Natural killer cell (primary cell): ENCODE data around the gene CCDC9B. TPM values are rescaled to one million over a fixed set of nuclear protein-coding genes. Genes with fewer than 3 reads are reported as not detected.

Experiments
- ATAC-seq, 3 donors: fragments of 150-1000 bp in 2 of 3; fragments of 200-7000 bp in 1 of 3; cut with Tn5 transposase; 1 replicate in 1 of 3; 2 replicates in 2 of 3; pipeline ENCODE4 v1.10.0; 2021; ENCODE audit warnings: mild to moderate bottlenecking in 2 of 3, moderate library complexity in 2 of 3
- DNase-seq, 2 donors: peaks; one replicate each; pipeline versions ENCODE4 v3.0.0 to v3.0.0-alpha.2; 2013 to 2021; ENCODE audit warnings: mixed read lengths in 1 of 2
- H3K27ac ChIP-seq: one replicate; pipeline ENCODE4 v1.5.1; 2013; ENCODE audit warnings: mild to moderate bottlenecking, low read length
- H3K27me3 ChIP-seq: one replicate; pipeline ENCODE4 v1.6.1; 2013; ENCODE audit warnings: low read length; ENCODE audit not compliant: control insufficient read depth, insufficient read depth
- H3K36me3 ChIP-seq: one replicate; pipeline ENCODE4 v1.6.1; 2013; ENCODE audit warnings: low read length; ENCODE audit not compliant: control insufficient read depth, insufficient read depth
- H3K4me1 ChIP-seq: one replicate; pipeline ENCODE4 v1.6.1; 2013; ENCODE audit warnings: low read length; ENCODE audit not compliant: control insufficient read depth, insufficient read depth
- H3K4me3 ChIP-seq: one replicate; pipeline ENCODE4 v1.5.1; 2013; ENCODE audit warnings: low read length
- H3K9me3 ChIP-seq: one replicate; pipeline ENCODE4 v1.6.1; 2013; ENCODE audit warnings: low read length; ENCODE audit not compliant: control insufficient read depth, insufficient read depth
- H3K27ac Mint-ChIP-seq, 2 donors: one replicate each; pipeline ENCODE4 v1.8.0; 2022; ENCODE audit warnings: mild to moderate bottlenecking in 2 of 2, mixed read lengths in 2 of 2, moderate library complexity in 1 of 2
- H3K27me3 Mint-ChIP-seq, 2 donors: one replicate each; pipeline ENCODE4 v1.8.0; 2022; ENCODE audit warnings: low read depth in 2 of 2, mixed read lengths in 2 of 2
- H3K36me3 Mint-ChIP-seq: one replicate; pipeline ENCODE4 v1.8.0; 2022; ENCODE audit warnings: mixed read lengths
- H3K4me1 Mint-ChIP-seq, 2 donors: one replicate each; pipeline ENCODE4 v1.8.0; 2022; ENCODE audit warnings: mixed read lengths in 2 of 2
- H3K4me3 Mint-ChIP-seq: one replicate; pipeline ENCODE4 v1.8.0; 2022; ENCODE audit warnings: mild to moderate bottlenecking, moderate library complexity, mixed read lengths
- H3K9me3 Mint-ChIP-seq, 2 donors: one replicate each; pipeline ENCODE4 v1.8.0; 2022; ENCODE audit warnings: mixed read lengths in 2 of 2
- CTCF ChIP-seq: fragments of 200-600 bp; IDR thresholded peaks from one replicate; pipeline ENCODE4 v1.8.0; 2022; ENCODE audit warnings: antibody characterized with exemption
- WGBS: methylation state at CpG from one replicate; pipeline ENCODE4 v1.1.7; 2013; ENCODE audit warnings: missing lambda C conversion rate; ENCODE audit not compliant: insufficient coverage; 5-methylcytosine and 5-hydroxymethylcytosine counted together
- intact Hi-C: fragments of 100-400 bp; cut with micrococcal nuclease; formaldehyde crosslinking; loops from one replicate; pipeline ENCODE4 v1.14.2; 2022
- total RNA-seq, 4 donors: library from RNA; stranded (reverse); fragments of 120-200 nt in 1 of 4; gene quantifications; one replicate each; pipeline versions ENCODE4 v1.2.3 to v1.2.4, GENCODE V29; 2013 to 2022

The CCDC9B gene
- total RNA-seq, 3 donors from 2014 or later (not counting 1 experiment from before 2014, with no cell fraction given) = 4.4 to 5.3 (median 4.7) TPM

GRCh38 chr15:40283615-40284300, 57.0 kb downstream of the CCDC9B start:
- Mint-ChIP-seq H3K4me3 (peak overlapping the region; percentile 40), H3K27ac (no peak overlapping the region), H3K27me3 (peaks cover 3 to 20% of the 10 kb centered on the region in 2 donors), H3K4me1 (peaks cover 0 to 5% of the 10 kb centered on the region in 2 donors), H3K36me3 (no peaks in the 10 kb centered on the region), H3K9me3 (no peaks in the 10 kb centered on the region)
- Histone ChIP-seq H3K9me3 (no peaks in the 10 kb centered on the region), H3K4me1 (peaks cover 23% of the 10 kb centered on the region), H3K36me3 (peaks cover 23% of the 10 kb centered on the region), H3K27ac (no peak overlapping the region), H3K4me3 (no peak overlapping the region), H3K27me3 (peaks cover 18% of the 10 kb centered on the region)
- ATAC-seq = no peak
- no peak for TF ChIP-seq CTCF
- intact Hi-C loops = no loop called here
- no peak for DNase-seq
- 49% methylated on average over 33 of the region's 33 CpGs for WGBS

- intact Hi-C loops = no loop called here
- ATAC-seq (peak; percentile 62 to 69 (median 66)), DNase-seq (peak in 1 of 2 donors; percentile 64)
- no peaks in the 10 kb centered on the region for H3K36me3 Mint-ChIP-seq
- Histone ChIP-seq H3K4me3 (peak within 1 kb of the TSS; percentile 36), H3K27me3 (peaks cover 18% of the 10 kb centered on the region), H3K4me1 (peaks cover 25% of the 10 kb centered on the region), H3K36me3 (peaks cover 16% of the 10 kb centered on the region), H3K27ac (no peak within 1 kb of the TSS), H3K9me3 (no peaks in the 10 kb centered on the region)
- H3K9me3 Mint-ChIP-seq = no peaks in the 10 kb centered on the region
- peaks cover 0 to 10% of the 10 kb centered on the region in 2 donors for H3K4me1 Mint-ChIP-seq
- peak within 1 kb of the TSS; percentile 78 for H3K4me3 Mint-ChIP-seq
- 3% methylated on average over 76 of the region's 76 CpGs for WGBS
- peaks cover 10 to 25% of the 10 kb centered on the region in 2 donors for H3K27me3 Mint-ChIP-seq
- TF ChIP-seq CTCF = no peak
- H3K27ac Mint-ChIP-seq = no peak within 1 kb of the TSS
These were observed 57.7 kb downstream of the CCDC9B start, which contains the start of gene ANKRD63 for GRCh38 chr15:40282869-40283614. Gene ANKRD63 (minus strand): TSS chr15:40283064. CDS start chr15:40282586, 478 bp downstream.

- peak; percentile 79 to 82 (median 82) for ATAC-seq
- DNase-seq = peak; percentile 56 to 72
- H3K27me3 Mint-ChIP-seq = peaks cover 11 to 27% of the 10 kb centered on the region in 2 donors
- H3K9me3 Mint-ChIP-seq = no peaks in the 10 kb centered on the region
- Histone ChIP-seq H3K27ac (no peak overlapping the region), H3K4me1 (peaks cover 32% of the 10 kb centered on the region), H3K27me3 (peaks cover 19% of the 10 kb centered on the region), H3K36me3 (peaks cover 9% of the 10 kb centered on the region), H3K4me3 (peak overlapping the region; percentile 36), H3K9me3 (no peaks in the 10 kb centered on the region)
- H3K27ac Mint-ChIP-seq = no peak overlapping the region
- H3K4me1 Mint-ChIP-seq = peaks cover 0 to 10% of the 10 kb centered on the region in 2 donors
- peak; percentile 68 for TF ChIP-seq CTCF
- H3K36me3 Mint-ChIP-seq = no peaks in the 10 kb centered on the region
- peak overlapping the region; percentile 78 for H3K4me3 Mint-ChIP-seq
- intact Hi-C loops = no loop called here
- WGBS = under 1% methylated on average over 92 of the region's 92 CpGs
These were observed 58.4 kb downstream of the CCDC9B start for GRCh38 chr15:40282147-40282868.
